ENCODE results near the gene ADNP2.

The ADNP2 gene

GRCh38 chr18:80076379-80076778 is 32.7 kb upstream of the ADNP2 start:
- Histone ChIP-seq H3K9ac (ENCODE audit: low read length in 2 of 2) (no peak overlapping the region), H3K9me3 (ENCODE audit: control insufficient read depth in 2 of 2, low read length in 2 of 2) (no peaks in the 10 kb centered on the region), H3K4me3 (ENCODE audit: low read length in 2 of 2) (no peak overlapping the region), H3K4me1 (ENCODE audit: control insufficient read depth, insufficient read depth, low read length) (no peaks in the 10 kb centered on the region), H3K27ac (ENCODE audit: low read length) (no peak overlapping the region), H3K27me3 (ENCODE audit: control insufficient read depth in 1 of 2, insufficient read depth in 2 of 2, low read length in 2 of 2) (no peaks in the 10 kb centered on the region), H3K36me3 (ENCODE audit: control insufficient read depth in 2 of 2, insufficient read depth in 2 of 2, low read length in 2 of 2) (peaks cover 0 to 3% of the 10 kb centered on the region in 2 donors)

- no peaks in the 10 kb centered on the region for H3K27me3 ChIP-seq (ENCODE audit: control insufficient read depth in 1 of 2, insufficient read depth in 2 of 2, low read length in 2 of 2)
- H3K9ac ChIP-seq (ENCODE audit: low read length in 2 of 2): no peak overlapping the region
- no peaks in the 10 kb centered on the region for H3K4me1 ChIP-seq (ENCODE audit: control insufficient read depth, insufficient read depth, low read length)
- H3K4me3 ChIP-seq (ENCODE audit: low read length in 2 of 2): no peak overlapping the region
- H3K9me3 ChIP-seq (ENCODE audit: control insufficient read depth in 2 of 2, low read length in 2 of 2): no peaks in the 10 kb centered on the region
- H3K27ac ChIP-seq (ENCODE audit: low read length): no peak overlapping the region
- peaks cover 0 to 3% of the 10 kb centered on the region in 2 donors for H3K36me3 ChIP-seq (ENCODE audit: control insufficient read depth in 2 of 2, insufficient read depth in 2 of 2, low read length in 2 of 2)
These were observed 31.2 kb upstream of the ADNP2 start for GRCh38 chr18:80077873-80078272.

GRCh38 chr18:80086281-80086680 is 22.8 kb upstream of the ADNP2 start:
- Histone ChIP-seq H3K9ac (ENCODE audit: low read length in 2 of 2) (no peak overlapping the region), H3K4me3 (ENCODE audit: low read length in 2 of 2) (no peak overlapping the region), H3K36me3 (ENCODE audit: control insufficient read depth in 2 of 2, insufficient read depth in 2 of 2, low read length in 2 of 2) (no peaks in the 10 kb centered on the region), H3K4me1 (ENCODE audit: control insufficient read depth, insufficient read depth, low read length) (no peaks in the 10 kb centered on the region), H3K9me3 (ENCODE audit: control insufficient read depth in 2 of 2, low read length in 2 of 2) (peaks cover 0 to 11% of the 10 kb centered on the region in 2 donors), H3K27me3 (ENCODE audit: control insufficient read depth in 1 of 2, insufficient read depth in 2 of 2, low read length in 2 of 2) (no peaks in the 10 kb centered on the region), H3K27ac (ENCODE audit: low read length) (no peak overlapping the region)

GRCh38 chr18:80088036-80088435 is 21.0 kb upstream of the ADNP2 start:
- Histone ChIP-seq H3K27me3 (ENCODE audit: control insufficient read depth in 1 of 2, insufficient read depth in 2 of 2, low read length in 2 of 2) (no peaks in the 10 kb centered on the region), H3K4me1 (ENCODE audit: control insufficient read depth, insufficient read depth, low read length) (no peaks in the 10 kb centered on the region), H3K9ac (ENCODE audit: low read length in 2 of 2) (no peak overlapping the region), H3K36me3 (ENCODE audit: control insufficient read depth in 2 of 2, insufficient read depth in 2 of 2, low read length in 2 of 2) (no peaks in the 10 kb centered on the region), H3K27ac (ENCODE audit: low read length) (no peak overlapping the region), H3K4me3 (ENCODE audit: low read length in 2 of 2) (no peak overlapping the region), H3K9me3 (ENCODE audit: control insufficient read depth in 2 of 2, low read length in 2 of 2) (peaks cover 0 to 11% of the 10 kb centered on the region in 2 donors)

- Histone ChIP-seq H3K4me3 (ENCODE audit: low read length in 2 of 2) (no peak overlapping the region), H3K27me3 (ENCODE audit: control insufficient read depth in 1 of 2, insufficient read depth in 2 of 2, low read length in 2 of 2) (no peaks in the 10 kb centered on the region), H3K27ac (ENCODE audit: low read length) (no peak overlapping the region), H3K9ac (ENCODE audit: low read length in 2 of 2) (no peak overlapping the region), H3K4me1 (ENCODE audit: control insufficient read depth, insufficient read depth, low read length) (no peaks in the 10 kb centered on the region), H3K9me3 (ENCODE audit: control insufficient read depth in 2 of 2, low read length in 2 of 2) (peaks cover 0 to 11% of the 10 kb centered on the region in 2 donors), H3K36me3 (ENCODE audit: control insufficient read depth in 2 of 2, insufficient read depth in 2 of 2, low read length in 2 of 2) (no peaks in the 10 kb centered on the region)
These were observed 20.2 kb upstream of the ADNP2 start for GRCh38 chr18:80088823-80089222.

- Histone ChIP-seq H3K4me1 (ENCODE audit: control insufficient read depth, insufficient read depth, low read length) (no peaks in the 10 kb centered on the region), H3K9me3 (ENCODE audit: control insufficient read depth in 2 of 2, low read length in 2 of 2) (peaks cover 0 to under 1% of the 10 kb centered on the region in 2 donors), H3K4me3 (ENCODE audit: low read length in 2 of 2) (no peak overlapping the region), H3K9ac (ENCODE audit: low read length in 2 of 2) (no peak overlapping the region), H3K27me3 (ENCODE audit: control insufficient read depth in 1 of 2, insufficient read depth in 2 of 2, low read length in 2 of 2) (no peaks in the 10 kb centered on the region), H3K36me3 (ENCODE audit: control insufficient read depth in 2 of 2, insufficient read depth in 2 of 2, low read length in 2 of 2) (no peaks in the 10 kb centered on the region), H3K27ac (ENCODE audit: low read length) (no peak overlapping the region)
These were observed 13.6 kb upstream of the ADNP2 start for GRCh38 chr18:80095414-80095813.

GRCh38 chr18:80096032-80096565 is 13.0 kb upstream of the ADNP2 start:
- no peak overlapping the region for H3K9ac ChIP-seq (ENCODE audit: low read length in 2 of 2)
- no peak overlapping the region for H3K27ac ChIP-seq (ENCODE audit: low read length)
- H3K36me3 ChIP-seq (ENCODE audit: control insufficient read depth in 2 of 2, insufficient read depth in 2 of 2, low read length in 2 of 2): no peaks in the 10 kb centered on the region
- no peak overlapping the region for H3K4me3 ChIP-seq (ENCODE audit: low read length in 2 of 2)
- no peaks in the 10 kb centered on the region for H3K4me1 ChIP-seq (ENCODE audit: control insufficient read depth, insufficient read depth, low read length)
- no peaks in the 10 kb centered on the region for H3K27me3 ChIP-seq (ENCODE audit: control insufficient read depth in 1 of 2, insufficient read depth in 2 of 2, low read length in 2 of 2)
- H3K9me3 ChIP-seq (ENCODE audit: control insufficient read depth in 2 of 2, low read length in 2 of 2): no peaks in the 10 kb centered on the region

- Histone ChIP-seq H3K27ac (ENCODE audit: low read length) (no peak overlapping the region), H3K9ac (ENCODE audit: low read length in 2 of 2) (no peak overlapping the region), H3K9me3 (ENCODE audit: control insufficient read depth in 2 of 2, low read length in 2 of 2) (no peaks in the 10 kb centered on the region), H3K4me3 (ENCODE audit: low read length in 2 of 2) (no peak overlapping the region), H3K27me3 (ENCODE audit: control insufficient read depth in 1 of 2, insufficient read depth in 2 of 2, low read length in 2 of 2) (no peaks in the 10 kb centered on the region), H3K4me1 (ENCODE audit: control insufficient read depth, insufficient read depth, low read length) (no peaks in the 10 kb centered on the region), H3K36me3 (ENCODE audit: control insufficient read depth in 2 of 2, insufficient read depth in 2 of 2, low read length in 2 of 2) (no peaks in the 10 kb centered on the region)
These were observed 11.9 kb upstream of the ADNP2 start for GRCh38 chr18:80097201-80097600.

GRCh38 chr18:80103231-80103630 is 5.8 kb upstream of the ADNP2 start:
- H3K9me3 ChIP-seq (ENCODE audit: control insufficient read depth in 2 of 2, low read length in 2 of 2): no peaks in the 10 kb centered on the region
- no peak overlapping the region for H3K4me3 ChIP-seq (ENCODE audit: low read length in 2 of 2)
- H3K27ac ChIP-seq (ENCODE audit: low read length): no peak overlapping the region
- peaks cover 17% of the 10 kb centered on the region for H3K4me1 ChIP-seq (ENCODE audit: control insufficient read depth, insufficient read depth, low read length)
- no peaks in the 10 kb centered on the region for H3K36me3 ChIP-seq (ENCODE audit: control insufficient read depth in 2 of 2, insufficient read depth in 2 of 2, low read length in 2 of 2)
- H3K9ac ChIP-seq (ENCODE audit: low read length in 2 of 2): no peak overlapping the region
- H3K27me3 ChIP-seq (ENCODE audit: control insufficient read depth in 1 of 2, insufficient read depth in 2 of 2, low read length in 2 of 2): no peaks in the 10 kb centered on the region

GRCh38 chr18:80104364-80104779 is 4.7 kb upstream of the ADNP2 start:
- Histone ChIP-seq H3K27ac (ENCODE audit: low read length) (peak overlapping the region; percentile 37), H3K4me1 (ENCODE audit: control insufficient read depth, insufficient read depth, low read length) (peaks cover 17% of the 10 kb centered on the region), H3K36me3 (ENCODE audit: control insufficient read depth in 2 of 2, insufficient read depth in 2 of 2, low read length in 2 of 2) (no peaks in the 10 kb centered on the region), H3K9ac (ENCODE audit: low read length in 2 of 2) (peak overlapping the region in 1 of 2 donors; percentile 13), H3K9me3 (ENCODE audit: control insufficient read depth in 2 of 2, low read length in 2 of 2) (no peaks in the 10 kb centered on the region), H3K4me3 (ENCODE audit: low read length in 2 of 2) (no peak overlapping the region), H3K27me3 (ENCODE audit: control insufficient read depth in 1 of 2, insufficient read depth in 2 of 2, low read length in 2 of 2) (no peaks in the 10 kb centered on the region)

- Histone ChIP-seq H3K4me1 (ENCODE audit: control insufficient read depth, insufficient read depth, low read length) (peaks cover 17% of the 10 kb centered on the region), H3K36me3 (ENCODE audit: control insufficient read depth in 2 of 2, insufficient read depth in 2 of 2, low read length in 2 of 2) (no peaks in the 10 kb centered on the region), H3K9me3 (ENCODE audit: control insufficient read depth in 2 of 2, low read length in 2 of 2) (no peaks in the 10 kb centered on the region), H3K27ac (ENCODE audit: low read length) (no peak overlapping the region), H3K9ac (ENCODE audit: low read length in 2 of 2) (no peak overlapping the region), H3K27me3 (ENCODE audit: control insufficient read depth in 1 of 2, insufficient read depth in 2 of 2, low read length in 2 of 2) (no peaks in the 10 kb centered on the region), H3K4me3 (ENCODE audit: low read length in 2 of 2) (no peak overlapping the region)
These were observed 3.5 kb upstream of the ADNP2 start for GRCh38 chr18:80105369-80106167.
